CD4-positive, alpha-beta T cell treated with Interferon gamma for 1 hour (primary cell): ENCODE results near the gene MTERF1.
"Not testable (repeated sequence)": the region's sequence is repeated elsewhere in the genome, so short reads cannot be mapped to it uniquely, and the experiment has no call there.

Source experiments
- DNase-seq: peaks from one replicate; pipeline ENCODE4 v3.0.0-alpha.2; 2020

Gene MTERF1

GRCh38 chr7:91880016-91880412 lies 488 bp downstream of the MTERF1 start:
- DNase-seq = no peak

- DNase-seq = no peak
These were observed 3.9 kb downstream of the MTERF1 start for GRCh38 chr7:91876391-91877133.

GRCh38 chr7:91875851-91876250 lies 4.7 kb downstream of the MTERF1 start:
- DNase-seq = no peak

GRCh38 chr7:91872928-91873327 lies 7.6 kb downstream of the MTERF1 start:
- no peak for DNase-seq

GRCh38 chr7:91872069-91872468 lies 8.4 kb downstream of the MTERF1 start:
- no peak for DNase-seq

- no peak for DNase-seq
These were observed 10.8 kb downstream of the MTERF1 start for GRCh38 chr7:91869661-91870060.

- DNase-seq = no peak
These were observed 13.8 kb downstream of the MTERF1 start for GRCh38 chr7:91866599-91867148.

GRCh38 chr7:91865511-91865910 lies 15.0 kb downstream of the MTERF1 start:
- DNase-seq = no peak

- DNase-seq = not testable (repeated sequence)
These were observed 15.9 kb downstream of the MTERF1 start for GRCh38 chr7:91864604-91865003.

GRCh38 chr7:91864070-91864469 lies 16.4 kb downstream of the MTERF1 start:
- no peak for DNase-seq

- DNase-seq = no peak
These were observed 28.2 kb downstream of the MTERF1 start for GRCh38 chr7:91852263-91852741.

GRCh38 chr7:91850455-91850854 lies 30.0 kb downstream of the MTERF1 start:
- DNase-seq = no peak

GRCh38 chr7:91847876-91848588 lies 32.5 kb downstream of the MTERF1 start:
- DNase-seq = no peak

- DNase-seq = no peak
These were observed 33.3 kb downstream of the MTERF1 start for GRCh38 chr7:91847231-91847630.

GRCh38 chr7:91846436-91846835 lies 34.1 kb downstream of the MTERF1 start:
- no peak for DNase-seq

- DNase-seq = no peak
These were observed 36.7 kb downstream of the MTERF1 start for GRCh38 chr7:91843831-91844230.

GRCh38 chr7:91838439-91838838 lies 42.1 kb downstream of the MTERF1 start:
- DNase-seq = no peak

- no peak for DNase-seq
These were observed 43.0 kb downstream of the MTERF1 start for GRCh38 chr7:91837397-91838070.

GRCh38 chr7:91835826-91836368 lies 44.6 kb downstream of the MTERF1 start:
- no peak for DNase-seq

- DNase-seq = no peak
These were observed 45.2 kb downstream of the MTERF1 start for GRCh38 chr7:91835091-91835825.

- DNase-seq = no peak
These were observed 47.9 kb downstream of the MTERF1 start for GRCh38 chr7:91832493-91833045.

GRCh38 chr7:91827169-91827568 lies 53.3 kb downstream of the MTERF1 start:
- DNase-seq = no peak
